Fibroblast of lung (primary cell): ENCODE results near the gene CCDC57. TPM values are rescaled to one million over a fixed set of nuclear protein-coding genes. Genes with fewer than 3 reads are reported as not detected.

Source experiments
- DNase-seq, 2 donors: peaks; one replicate each; pipeline versions ENCODE4 v3.0.0 to v3.0.0-alpha.2; 2010; ENCODE audit warnings: low read depth in 2 of 2
- H2AFZ ChIP-seq: 2 replicates; pipeline ENCODE4 v1.5.1; 2012; ENCODE audit warnings: low read length, control low read depth, inconsistent platforms
- H3K27ac ChIP-seq: 2 replicates; pipeline ENCODE4 v1.5.1; 2011; ENCODE audit warnings: low read length, control low read depth; ENCODE audit not compliant: insufficient read depth
- H3K27me3 ChIP-seq: 2 replicates; pipeline ENCODE4 v1.5.1; 2011; ENCODE audit warnings: mild to moderate bottlenecking, low read length; ENCODE audit not compliant: control insufficient read depth, insufficient read depth
- H3K36me3 ChIP-seq: 2 replicates; pipeline ENCODE4 v1.5.1; 2011; ENCODE audit warnings: low read length; ENCODE audit not compliant: control insufficient read depth, insufficient read depth
- H3K4me1 ChIP-seq: 2 replicates; pipeline ENCODE4 v1.5.1; 2011; ENCODE audit warnings: low read length; ENCODE audit not compliant: control insufficient read depth, insufficient read depth; ENCODE audit errors: extremely low read depth
- H3K4me2 ChIP-seq: 2 replicates; pipeline ENCODE4 v1.5.1; 2011; ENCODE audit warnings: low read length, control low read depth; ENCODE audit not compliant: insufficient read depth; ENCODE audit errors: extremely low read depth
- H3K4me3 ChIP-seq, 4 experiments: fragments of 200-600 bp in 1 of 4; sonication (generic) in 1 of 4; replicated peaks in 1 of 4; 2 replicates each; pipeline ENCODE4 v1.5.1; 2011 to 2016; ENCODE audit warnings: low read length in 4 of 4, low read depth in 3 of 4, mild to moderate bottlenecking in 3 of 4, control low read depth in 2 of 4, inconsistent platforms in 1 of 4, mixed read lengths in 1 of 4; ENCODE audit not compliant: insufficient read depth in 1 of 4; ENCODE audit errors: control extremely low read depth in 1 of 4
- H3K79me2 ChIP-seq: 2 replicates; pipeline ENCODE4 v1.5.1; 2012; ENCODE audit warnings: mild to moderate bottlenecking, low read length, inconsistent platforms; ENCODE audit not compliant: control insufficient read depth, insufficient read depth
- H3K9ac ChIP-seq: 2 replicates; pipeline ENCODE4 v1.5.1; 2011; ENCODE audit warnings: mild to moderate bottlenecking, low read length, control low read depth; ENCODE audit not compliant: insufficient read depth
- H3K9me3 ChIP-seq: 2 replicates; pipeline ENCODE4 v1.5.1; 2012; ENCODE audit warnings: low read depth, low read length; ENCODE audit not compliant: control insufficient read depth, insufficient read depth
- H4K20me1 ChIP-seq: 2 replicates; pipeline ENCODE4 v1.5.1; 2011; ENCODE audit warnings: low read length; ENCODE audit not compliant: control insufficient read depth, insufficient read depth; ENCODE audit errors: extremely low read depth
- CTCF ChIP-seq, 2 donors: IDR thresholded peaks in 1 of 2; conservative IDR thresholded peaks in 1 of 2; 1 replicate in 1 of 2; 2 replicates in 1 of 2; pipeline ENCODE4 v1.5.1; 2011 to 2012; ENCODE audit warnings: low read length in 2 of 2, control low read depth in 1 of 2, inconsistent platforms in 1 of 2, low read depth in 1 of 2, mild to moderate bottlenecking in 1 of 2
- EZH2 ChIP-seq: IDR thresholded peaks from 2 replicates; pipeline ENCODE4 v1.5.1; 2012; ENCODE audit warnings: low read length, control low read depth, mild to moderate bottlenecking; ENCODE audit errors: missing control alignments
- polyA plus RNA-seq, 2 donors: library from polyadenylated mRNA; depleted of rRNA in 1 of 2; stranded (reverse) in 1 of 2; unstranded in 1 of 2; fragments of >200 nt; gene quantifications; 2 replicates each; pipeline ENCODE4 v1.2.1, GENCODE V29; 2011 to 2012; ENCODE audit warnings: missing spikeins in 1 of 2
- total RNA-seq: library from RNA; depleted of rRNA; stranded (reverse); fragments of >200 nt; gene quantifications from 2 replicates; pipeline ENCODE4 v1.2.1, GENCODE V29; 2014

The CCDC57 gene
- total and polyA plus RNA-seq, 2 donors (not counting 1 experiment from before 2014, with no cell fraction given) = 7.1 to 10.1 TPM

DNA sequence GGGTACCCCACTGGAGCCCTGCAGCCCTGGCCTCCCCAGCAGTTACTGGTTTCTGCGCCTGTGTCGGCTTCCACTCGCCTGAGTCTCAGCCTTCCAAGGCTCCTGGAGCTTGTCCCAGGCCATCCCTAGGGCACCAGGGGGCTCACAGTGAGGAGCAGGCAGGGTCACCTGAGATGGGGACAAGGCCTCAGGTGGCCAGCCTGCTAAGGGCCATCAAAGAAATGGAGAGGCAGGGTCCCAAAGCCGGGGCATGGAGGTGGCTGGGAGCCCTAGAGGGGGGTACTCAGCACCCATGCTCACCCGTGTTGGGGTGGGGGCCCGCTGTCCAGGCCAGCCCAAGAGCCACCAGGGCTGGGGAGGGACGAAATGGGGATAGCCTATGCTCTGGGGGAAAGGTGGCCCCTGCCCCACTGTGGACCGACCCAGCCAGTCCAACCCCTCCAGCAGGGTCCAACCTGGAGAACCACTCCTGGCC, 115.9 kb downstream of the CCDC57 start:
- peaks cover 14% of the 10 kb centered on the region for H3K4me1 ChIP-seq
- no peak for TF ChIP-seq EZH2
- TF ChIP-seq CTCF (conservative IDR thresholded peaks at IDR 0.05 in 1 of 2, IDR thresholded peaks at IDR 0.05 in 1 of 2; ENCODE audit: low read depth in 1 of 2, low read length in 2 of 2) = no peak
- no peak overlapping the region for H2AFZ ChIP-seq
- H3K79me2 ChIP-seq = peaks cover 47% of the 10 kb centered on the region
- no peaks in the 10 kb centered on the region for H3K27me3 ChIP-seq
- peak overlapping the region; percentile 77 for H3K27ac ChIP-seq
- peak overlapping the region; percentile 65 to 83 (median 82) for H3K4me3 ChIP-seq
- peak overlapping the region; percentile 83 for H3K9ac ChIP-seq
- no peaks in the 10 kb centered on the region for H3K9me3 ChIP-seq
- peaks cover 33% of the 10 kb centered on the region for H3K36me3 ChIP-seq
- peak overlapping the region; percentile 95 for H3K4me2 ChIP-seq
- DNase-seq = no peak
- peaks cover 1% of the 10 kb centered on the region for H4K20me1 ChIP-seq

DNA sequence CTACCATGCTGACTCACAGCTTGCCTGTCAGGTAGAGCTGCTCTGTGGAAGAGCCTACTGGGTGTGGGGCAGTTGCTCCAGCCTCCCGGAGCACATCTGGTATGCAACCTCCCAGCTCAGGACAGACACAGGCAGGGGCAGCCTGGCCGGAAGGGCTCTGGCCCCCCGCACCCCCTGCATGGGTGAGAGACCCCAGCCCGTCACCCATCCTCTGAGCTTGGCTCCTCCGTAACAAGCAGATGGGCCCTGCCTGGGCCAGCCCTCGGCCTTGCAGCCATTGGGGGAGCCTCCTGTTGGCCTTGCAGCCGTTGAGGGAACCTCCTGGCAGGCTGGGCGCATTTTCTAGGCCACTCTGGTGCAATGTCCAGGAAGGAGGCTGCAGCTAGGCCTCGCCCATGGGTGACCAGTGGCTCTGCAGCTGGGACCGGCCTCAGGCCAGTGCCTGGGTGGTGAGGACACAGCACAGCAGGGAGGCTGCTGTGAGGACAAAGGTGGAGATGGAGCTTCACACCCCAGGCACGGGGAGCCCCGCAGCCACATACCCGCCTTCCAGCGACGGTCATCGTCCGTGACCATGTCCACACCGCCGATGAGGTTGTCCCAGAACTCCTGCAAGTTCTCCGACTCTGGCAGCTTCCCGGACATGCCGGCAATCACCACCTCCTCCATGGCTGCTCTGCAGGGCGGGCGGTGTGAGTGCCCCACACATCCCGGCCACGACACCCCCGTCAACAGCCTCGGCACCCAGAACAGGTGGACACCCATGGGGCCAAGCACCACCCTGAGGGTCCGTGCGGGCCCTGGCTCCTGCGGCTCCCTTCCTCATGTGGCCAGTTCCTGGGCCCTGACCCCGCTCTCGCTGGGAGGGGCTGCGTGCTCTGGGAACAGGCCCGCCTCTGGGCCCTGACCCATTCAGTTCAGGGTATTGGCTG, 116.6 kb downstream of the CCDC57 start:
- Histone ChIP-seq H3K9me3 (no peaks in the 10 kb centered on the region), H3K27me3 (no peaks in the 10 kb centered on the region), H4K20me1 (peaks cover 1% of the 10 kb centered on the region), H3K4me1 (peaks cover 14% of the 10 kb centered on the region), H2AFZ (no peak overlapping the region), H3K27ac (peak overlapping the region; percentile 77), H3K79me2 (peaks cover 48% of the 10 kb centered on the region), H3K4me3 (peak overlapping the region; percentile 65 to 83 (median 82)), H3K36me3 (peaks cover 40% of the 10 kb centered on the region), H3K9ac (peak overlapping the region; percentile 30), H3K4me2 (peak overlapping the region; percentile 95)
- DNase-seq = no peak
- TF ChIP-seq EZH2 = no peak
- no peak for TF ChIP-seq CTCF (conservative IDR thresholded peaks at IDR 0.05 in 1 of 2, IDR thresholded peaks at IDR 0.05 in 1 of 2; ENCODE audit: low read depth in 1 of 2, low read length in 2 of 2)

DNA sequence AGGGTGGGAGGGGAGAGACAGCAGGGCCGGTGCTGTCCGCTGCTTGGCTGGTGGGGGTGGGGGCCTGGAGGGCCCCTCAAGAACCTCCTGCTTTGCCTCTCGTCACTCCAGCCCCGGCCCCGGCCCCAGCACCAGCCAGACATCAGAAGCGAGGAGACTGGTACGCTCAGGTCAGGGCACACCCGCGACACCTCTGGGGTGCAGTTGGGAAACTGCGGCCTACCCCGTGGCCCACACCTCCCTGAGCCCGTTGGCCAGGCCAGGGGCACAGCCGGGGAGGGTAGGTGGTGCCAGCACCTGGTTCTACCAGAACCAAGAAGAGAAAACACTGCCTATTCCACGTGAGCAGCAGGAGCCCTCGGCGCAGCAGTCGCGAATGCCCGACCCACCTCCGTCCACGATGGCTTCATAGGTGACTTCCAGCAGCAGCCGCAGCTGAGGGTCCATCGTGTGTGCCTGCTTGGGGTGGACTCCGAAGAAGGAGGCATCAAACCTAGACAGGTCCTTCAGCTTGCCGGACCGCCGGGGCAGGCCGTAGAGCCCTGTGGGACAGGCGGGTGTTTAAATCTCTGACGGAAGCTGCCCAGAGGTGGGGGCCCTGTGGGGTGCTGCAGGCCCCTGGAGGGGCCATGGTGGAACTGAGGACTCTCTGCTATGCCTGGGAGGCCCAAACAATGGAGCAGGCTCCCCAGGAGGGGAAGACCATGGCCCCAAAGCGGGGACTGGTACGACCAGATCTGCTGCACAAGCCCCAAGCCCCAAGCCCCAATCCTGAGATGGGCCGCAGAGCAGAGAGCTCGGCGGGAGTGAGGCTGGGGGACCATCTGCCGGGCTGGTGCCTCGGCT, 117.5 kb downstream of the CCDC57 start:
- Histone ChIP-seq H3K36me3 (peaks cover 49% of the 10 kb centered on the region), H3K79me2 (peaks cover 51% of the 10 kb centered on the region), H3K27ac (peak overlapping the region; percentile 20), H3K4me1 (peaks cover 14% of the 10 kb centered on the region), H3K4me2 (peak overlapping the region; percentile 95), H2AFZ (no peak overlapping the region), H3K9ac (no peak overlapping the region), H3K4me3 (peak overlapping the region in 3 of 4 experiments; percentile 81 to 83 (median 83)), H4K20me1 (peaks cover 1% of the 10 kb centered on the region), H3K27me3 (no peaks in the 10 kb centered on the region), H3K9me3 (no peaks in the 10 kb centered on the region)
- TF ChIP-seq EZH2 (no peak), CTCF (conservative IDR thresholded peaks at IDR 0.05 in 1 of 2, IDR thresholded peaks at IDR 0.05 in 1 of 2; ENCODE audit: low read depth in 1 of 2, low read length in 2 of 2) (no peak)
- DNase-seq = no peak
